Measurements from ENCODE around the gene SORL1.

SORL1 gene

GRCh38 chr11:121578251-121578976 lies 126.3 kb downstream of the SORL1 start:
- Histone ChIP-seq H3K9ac (ENCODE audit: low read depth in 1 of 2, low read length in 2 of 2) (no peak overlapping the region), H3K9me3 (ENCODE audit: control insufficient read depth in 1 of 2, low read length in 2 of 2) (no peaks in the 10 kb centered on the region), H3K4me3 (ENCODE audit: low read depth in 1 of 2, low read length in 2 of 2) (no peak overlapping the region), H3K4me1 (ENCODE audit: control insufficient read depth in 1 of 2, insufficient read depth in 2 of 2, low read length in 2 of 2) (peaks cover 0 to 11% of the 10 kb centered on the region in 2 donors), H3K27ac (ENCODE audit: low read depth, low read length) (no peak overlapping the region), H3K27me3 (ENCODE audit: control insufficient read depth in 1 of 2, insufficient read depth in 2 of 2, low read length in 2 of 2) (no peaks in the 10 kb centered on the region), H3K36me3 (ENCODE audit: control insufficient read depth in 1 of 2, insufficient read depth in 2 of 2, low read length in 2 of 2) (peaks cover 18 to 39% of the 10 kb centered on the region in 2 donors)

- H3K36me3 ChIP-seq (ENCODE audit: control insufficient read depth in 1 of 2, insufficient read depth in 2 of 2, low read length in 2 of 2), result peaks cover 15 to 32% of the 10 kb centered on the region in 2 donors
- H3K4me3 ChIP-seq (ENCODE audit: low read depth in 1 of 2, low read length in 2 of 2), result no peak overlapping the region
- H3K4me1 ChIP-seq (ENCODE audit: control insufficient read depth in 1 of 2, insufficient read depth in 2 of 2, low read length in 2 of 2), result peaks cover 4 to 23% of the 10 kb centered on the region in 2 donors
- no peak overlapping the region for H3K27ac ChIP-seq (ENCODE audit: low read depth, low read length)
- no peaks in the 10 kb centered on the region for H3K9me3 ChIP-seq (ENCODE audit: control insufficient read depth in 1 of 2, low read length in 2 of 2)
- H3K9ac ChIP-seq (ENCODE audit: low read depth in 1 of 2, low read length in 2 of 2), result no peak overlapping the region
- no peaks in the 10 kb centered on the region for H3K27me3 ChIP-seq (ENCODE audit: control insufficient read depth in 1 of 2, insufficient read depth in 2 of 2, low read length in 2 of 2)
These were observed 128.0 kb downstream of the SORL1 start for GRCh38 chr11:121580154-121580553.

GRCh38 chr11:121581607-121582006 lies 129.5 kb downstream of the SORL1 start:
- Histone ChIP-seq H3K27ac (ENCODE audit: low read depth, low read length) (no peak overlapping the region), H3K4me1 (ENCODE audit: control insufficient read depth in 1 of 2, insufficient read depth in 2 of 2, low read length in 2 of 2) (peaks cover 11 to 23% of the 10 kb centered on the region in 2 donors), H3K9ac (ENCODE audit: low read depth in 1 of 2, low read length in 2 of 2) (no peak overlapping the region), H3K36me3 (ENCODE audit: control insufficient read depth in 1 of 2, insufficient read depth in 2 of 2, low read length in 2 of 2) (peaks cover 15 to 33% of the 10 kb centered on the region in 2 donors), H3K4me3 (ENCODE audit: low read depth in 1 of 2, low read length in 2 of 2) (no peak overlapping the region), H3K27me3 (ENCODE audit: control insufficient read depth in 1 of 2, insufficient read depth in 2 of 2, low read length in 2 of 2) (no peaks in the 10 kb centered on the region), H3K9me3 (ENCODE audit: control insufficient read depth in 1 of 2, low read length in 2 of 2) (no peaks in the 10 kb centered on the region)

- no peak overlapping the region for H3K4me3 ChIP-seq (ENCODE audit: low read depth in 1 of 2, low read length in 2 of 2)
- no peak overlapping the region for H3K9ac ChIP-seq (ENCODE audit: low read depth in 1 of 2, low read length in 2 of 2)
- H3K27ac ChIP-seq (ENCODE audit: low read depth, low read length), result no peak overlapping the region
- H3K4me1 ChIP-seq (ENCODE audit: control insufficient read depth in 1 of 2, insufficient read depth in 2 of 2, low read length in 2 of 2), result peaks cover 11 to 25% of the 10 kb centered on the region in 2 donors
- peaks cover 12 to 26% of the 10 kb centered on the region in 2 donors for H3K36me3 ChIP-seq (ENCODE audit: control insufficient read depth in 1 of 2, insufficient read depth in 2 of 2, low read length in 2 of 2)
- no peaks in the 10 kb centered on the region for H3K9me3 ChIP-seq (ENCODE audit: control insufficient read depth in 1 of 2, low read length in 2 of 2)
- no peaks in the 10 kb centered on the region for H3K27me3 ChIP-seq (ENCODE audit: control insufficient read depth in 1 of 2, insufficient read depth in 2 of 2, low read length in 2 of 2)
These were observed 130.2 kb downstream of the SORL1 start for GRCh38 chr11:121582296-121582695.

GRCh38 chr11:121583825-121584224 lies 131.7 kb downstream of the SORL1 start:
- Histone ChIP-seq H3K27ac (ENCODE audit: low read depth, low read length) (no peak overlapping the region), H3K36me3 (ENCODE audit: control insufficient read depth in 1 of 2, insufficient read depth in 2 of 2, low read length in 2 of 2) (peaks cover 12 to 28% of the 10 kb centered on the region in 2 donors)

GRCh38 chr11:121586750-121587149 lies 134.6 kb downstream of the SORL1 start:
- Histone ChIP-seq H3K4me3 (ENCODE audit: low read depth in 1 of 2, low read length in 2 of 2) (peak overlapping the region; percentile 40 to 42), H3K27ac (ENCODE audit: low read depth, low read length) (peak overlapping the region; percentile 76), H3K9ac (ENCODE audit: low read depth in 1 of 2, low read length in 2 of 2) (no peak overlapping the region), H3K9me3 (ENCODE audit: control insufficient read depth in 1 of 2, low read length in 2 of 2) (no peaks in the 10 kb centered on the region), H3K4me1 (ENCODE audit: control insufficient read depth in 1 of 2, insufficient read depth in 2 of 2, low read length in 2 of 2) (peaks cover 24 to 42% of the 10 kb centered on the region in 2 donors), H3K36me3 (ENCODE audit: control insufficient read depth in 1 of 2, insufficient read depth in 2 of 2, low read length in 2 of 2) (peaks cover 20 to 48% of the 10 kb centered on the region in 2 donors), H3K27me3 (ENCODE audit: control insufficient read depth in 1 of 2, insufficient read depth in 2 of 2, low read length in 2 of 2) (no peaks in the 10 kb centered on the region)

More at GRCh38 chr11:121583825-121584224, 131.7 kb downstream of the SORL1 start:
- Histone ChIP-seq H3K9ac (ENCODE audit: low read depth in 1 of 2, low read length in 2 of 2) (no peak overlapping the region), H3K4me1 (ENCODE audit: control insufficient read depth in 1 of 2, insufficient read depth in 2 of 2, low read length in 2 of 2) (peaks cover 24 to 40% of the 10 kb centered on the region in 2 donors), H3K9me3 (ENCODE audit: control insufficient read depth in 1 of 2, low read length in 2 of 2) (no peaks in the 10 kb centered on the region), H3K27me3 (ENCODE audit: control insufficient read depth in 1 of 2, insufficient read depth in 2 of 2, low read length in 2 of 2) (no peaks in the 10 kb centered on the region), H3K4me3 (ENCODE audit: low read depth in 1 of 2, low read length in 2 of 2) (no peak overlapping the region)

- no peaks in the 10 kb centered on the region for H3K27me3 ChIP-seq (ENCODE audit: control insufficient read depth in 1 of 2, insufficient read depth in 2 of 2, low read length in 2 of 2)
- no peaks in the 10 kb centered on the region for H3K9me3 ChIP-seq (ENCODE audit: control insufficient read depth in 1 of 2, low read length in 2 of 2)
- peak overlapping the region; percentile 5 for H3K27ac ChIP-seq (ENCODE audit: low read depth, low read length)
- H3K4me1 ChIP-seq (ENCODE audit: control insufficient read depth in 1 of 2, insufficient read depth in 2 of 2, low read length in 2 of 2), result peaks cover 24 to 39% of the 10 kb centered on the region in 2 donors
- peaks cover 20 to 52% of the 10 kb centered on the region in 2 donors for H3K36me3 ChIP-seq (ENCODE audit: control insufficient read depth in 1 of 2, insufficient read depth in 2 of 2, low read length in 2 of 2)
- peak overlapping the region; percentile 40 to 42 for H3K4me3 ChIP-seq (ENCODE audit: low read depth in 1 of 2, low read length in 2 of 2)
- H3K9ac ChIP-seq (ENCODE audit: low read depth in 1 of 2, low read length in 2 of 2), result peak overlapping the region in 1 of 2 donors; percentile 30
These were observed 135.1 kb downstream of the SORL1 start for GRCh38 chr11:121587182-121587581.

GRCh38 chr11:121588747-121589146 lies 136.6 kb downstream of the SORL1 start:
- Histone ChIP-seq H3K9ac (ENCODE audit: low read depth in 1 of 2, low read length in 2 of 2) (no peak overlapping the region), H3K27me3 (ENCODE audit: control insufficient read depth in 1 of 2, insufficient read depth in 2 of 2, low read length in 2 of 2) (no peaks in the 10 kb centered on the region), H3K36me3 (ENCODE audit: control insufficient read depth in 1 of 2, insufficient read depth in 2 of 2, low read length in 2 of 2) (peaks cover 19 to 51% of the 10 kb centered on the region in 2 donors), H3K4me3 (ENCODE audit: low read depth in 1 of 2, low read length in 2 of 2) (no peak overlapping the region), H3K9me3 (ENCODE audit: control insufficient read depth in 1 of 2, low read length in 2 of 2) (no peaks in the 10 kb centered on the region), H3K4me1 (ENCODE audit: control insufficient read depth in 1 of 2, insufficient read depth in 2 of 2, low read length in 2 of 2) (peaks cover 24 to 31% of the 10 kb centered on the region in 2 donors), H3K27ac (ENCODE audit: low read depth, low read length) (no peak overlapping the region)

- no peaks in the 10 kb centered on the region for H3K9me3 ChIP-seq (ENCODE audit: control insufficient read depth in 1 of 2, low read length in 2 of 2)
- H3K27ac ChIP-seq (ENCODE audit: low read depth, low read length), result no peak overlapping the region
- no peak overlapping the region for H3K4me3 ChIP-seq (ENCODE audit: low read depth in 1 of 2, low read length in 2 of 2)
- H3K36me3 ChIP-seq (ENCODE audit: control insufficient read depth in 1 of 2, insufficient read depth in 2 of 2, low read length in 2 of 2), result peaks cover 25 to 57% of the 10 kb centered on the region in 2 donors
- H3K27me3 ChIP-seq (ENCODE audit: control insufficient read depth in 1 of 2, insufficient read depth in 2 of 2, low read length in 2 of 2), result no peaks in the 10 kb centered on the region
- peaks cover 19 to 20% of the 10 kb centered on the region in 2 donors for H3K4me1 ChIP-seq (ENCODE audit: control insufficient read depth in 1 of 2, insufficient read depth in 2 of 2, low read length in 2 of 2)
- no peak overlapping the region for H3K9ac ChIP-seq (ENCODE audit: low read depth in 1 of 2, low read length in 2 of 2)
These were observed 137.9 kb downstream of the SORL1 start for GRCh38 chr11:121589946-121590537.

- no peak overlapping the region for H3K4me3 ChIP-seq (ENCODE audit: low read depth in 1 of 2, low read length in 2 of 2)
- peaks cover 27 to 65% of the 10 kb centered on the region in 2 donors for H3K36me3 ChIP-seq (ENCODE audit: control insufficient read depth in 1 of 2, insufficient read depth in 2 of 2, low read length in 2 of 2)
- no peak overlapping the region for H3K9ac ChIP-seq (ENCODE audit: low read depth in 1 of 2, low read length in 2 of 2)
These were observed 138.8 kb downstream of the SORL1 start for GRCh38 chr11:121590772-121591404.

More at GRCh38 chr11:121590772-121591404, 138.8 kb downstream of the SORL1 start:
- no peaks in the 10 kb centered on the region for H3K9me3 ChIP-seq (ENCODE audit: control insufficient read depth in 1 of 2, low read length in 2 of 2)
- no peak overlapping the region for H3K27ac ChIP-seq (ENCODE audit: low read depth, low read length)
- no peaks in the 10 kb centered on the region for H3K27me3 ChIP-seq (ENCODE audit: control insufficient read depth in 1 of 2, insufficient read depth in 2 of 2, low read length in 2 of 2)
- H3K4me1 ChIP-seq (ENCODE audit: control insufficient read depth in 1 of 2, insufficient read depth in 2 of 2, low read length in 2 of 2), result peaks cover 18 to 19% of the 10 kb centered on the region in 2 donors

Data from duodenal mucosa (tissue), 2 donors.